Naive thymus-derived CD8-positive, alpha-beta T cell (primary cell): ENCODE measurements around the gene TMEM132D. TPM values are rescaled to one million over a fixed set of nuclear protein-coding genes. Genes with fewer than 3 reads are reported as not detected.

Experiments used
- ATAC-seq, 2 donors: fragments of 150-1000 bp; cut with Tn5 transposase in 1 of 2; sonication (Bioruptor Pico), chemical (Tn5 transposase) in 1 of 2; 1 replicate in 1 of 2; 2 replicates in 1 of 2; pipeline ENCODE4 v1.10.0; 2021; ENCODE audit warnings: mild to moderate bottlenecking in 2 of 2, moderate library complexity in 2 of 2
- POLR2A ChIA-PET: fragments of 350-600 bp; sonication (Branson Sonifier 250); formaldehyde crosslinking; loops from one replicate; lab custom pipeline; 2021; ENCODE audit warnings: antibody characterized with exemption; lab: Charles Lee
- DNase-seq, 10 donors: peaks; one replicate each; pipeline versions ENCODE4 v3.0.0 to v3.0.0-alpha.2; 2020 to 2022
- H3K27ac Mint-ChIP-seq, 10 donors: one replicate each; pipeline ENCODE4 v1.8.0; 2020 to 2022; ENCODE audit warnings: mild to moderate bottlenecking in 10 of 10, mixed read lengths in 10 of 10, moderate library complexity in 4 of 10, inconsistent platforms in 1 of 10
- H3K27me3 Mint-ChIP-seq, 5 donors: one replicate each; pipeline ENCODE4 v1.8.0; 2021 to 2022; ENCODE audit warnings: mixed read lengths in 5 of 5
- H3K36me3 Mint-ChIP-seq, 3 donors: one replicate each; pipeline ENCODE4 v1.8.0; 2020 to 2022; ENCODE audit warnings: mixed read lengths in 3 of 3, mild to moderate bottlenecking in 2 of 3, inconsistent platforms in 1 of 3
- H3K4me1 Mint-ChIP-seq, 4 donors: one replicate each; pipeline ENCODE4 v1.8.0; 2021 to 2022; ENCODE audit warnings: mixed read lengths in 4 of 4
- H3K4me3 Mint-ChIP-seq, 10 donors: one replicate each; pipeline ENCODE4 v1.8.0; 2020 to 2022; ENCODE audit warnings: mild to moderate bottlenecking in 10 of 10, mixed read lengths in 10 of 10, moderate library complexity in 6 of 10, inconsistent platforms in 1 of 10
- H3K9me3 Mint-ChIP-seq, 9 donors: one replicate each; pipeline ENCODE4 v1.8.0; 2020 to 2022; ENCODE audit warnings: mixed read lengths in 9 of 9, mild to moderate bottlenecking in 3 of 9, inconsistent platforms in 1 of 9, moderate library complexity in 1 of 9
- polyA plus RNA-seq, 3 donors: library from polyadenylated mRNA; unstranded; fragments of 300-500 nt; fragmentation: Illumina TruSeq; gene quantifications; one replicate each; pipeline ENCODE4 v1.2.3, GENCODE V29; 2021
- total RNA-seq, 8 experiments: library from RNA in 2 of 8; stranded (reverse) in 2 of 8; gene quantifications; one replicate each; pipeline ENCODE4 v1.2.3 and lab custom pipeline; 2021 to 2026

The TMEM132D gene
- total and polyA plus RNA-seq, 5 experiments from 2014 or later = not detected

DNA sequence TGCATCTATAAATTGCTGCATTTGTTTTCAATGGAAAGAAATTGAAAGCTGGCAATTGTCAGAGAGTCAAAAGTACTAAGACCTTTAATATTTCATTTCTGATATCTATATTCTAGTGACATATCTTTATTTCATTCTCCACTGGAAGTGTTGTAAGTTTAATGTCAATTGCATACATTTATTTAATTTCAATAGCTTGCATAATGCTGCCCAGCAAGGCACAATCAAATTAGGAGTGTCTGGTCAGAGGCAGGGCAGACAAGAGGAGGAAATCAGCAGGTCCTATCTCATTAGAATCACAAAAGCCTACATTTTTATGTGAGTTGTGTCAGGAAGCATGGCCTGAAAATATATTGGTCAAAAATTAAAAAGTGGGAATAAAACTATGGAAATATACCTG, 112.9 kb downstream of the TMEM132D start:
- Mint-ChIP-seq H3K4me1 (no peaks in the 10 kb centered on the region), H3K9me3 (peaks cover 0 to 13% (median 5%) of the 10 kb centered on the region in 9 donors), H3K36me3 (no peaks in the 10 kb centered on the region), H3K27me3 (peaks cover 0 to 7% (median 0%) of the 10 kb centered on the region in 5 donors), H3K27ac (no peak overlapping the region), H3K4me3 (no peak overlapping the region)
- ATAC-seq (no peak), DNase-seq (no peak)
- POLR2A ChIA-PET = no interaction called here

DNA sequence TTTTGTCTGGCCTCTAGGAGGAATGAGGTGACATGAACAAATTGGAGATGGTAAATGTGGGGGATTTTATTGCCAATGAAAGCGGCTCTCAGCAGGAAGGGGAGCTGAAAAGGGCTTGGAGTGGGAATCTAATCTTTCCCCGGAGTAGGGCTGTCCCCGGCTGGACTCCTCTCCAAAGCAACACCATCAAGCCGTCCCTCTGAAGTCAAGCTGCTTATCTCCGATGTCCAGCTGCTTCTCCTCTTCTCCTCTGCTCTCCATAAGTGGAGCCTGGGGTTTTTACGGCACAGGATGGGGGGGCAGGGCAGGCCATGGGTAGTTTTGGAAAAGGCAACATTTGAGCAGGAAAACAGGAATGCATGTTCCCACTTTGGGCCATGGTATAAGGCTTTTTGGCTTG, 113.5 kb downstream of the TMEM132D start:
- peaks cover 0 to 15% (median 5%) of the 10 kb centered on the region in 9 donors for H3K9me3 Mint-ChIP-seq
- ATAC-seq (no peak), DNase-seq (no peak)
- H3K27me3 Mint-ChIP-seq = peaks cover 0 to 7% (median 0%) of the 10 kb centered on the region in 5 donors
- H3K27ac Mint-ChIP-seq = no peak overlapping the region
- POLR2A ChIA-PET = no interaction called here
- H3K4me1 Mint-ChIP-seq = no peaks in the 10 kb centered on the region
- no peaks in the 10 kb centered on the region for H3K36me3 Mint-ChIP-seq
- H3K4me3 Mint-ChIP-seq = no peak overlapping the region

- H3K9me3 Mint-ChIP-seq = peaks cover 0 to 15% (median 5%) of the 10 kb centered on the region in 9 donors
- H3K27me3 Mint-ChIP-seq = peaks cover 0 to 7% (median 0%) of the 10 kb centered on the region in 5 donors
- no peak overlapping the region for H3K27ac Mint-ChIP-seq
- ATAC-seq = no peak
- no peaks in the 10 kb centered on the region for H3K4me1 Mint-ChIP-seq
- no peak for DNase-seq
- H3K36me3 Mint-ChIP-seq = no peaks in the 10 kb centered on the region
- no peak overlapping the region for H3K4me3 Mint-ChIP-seq
- POLR2A ChIA-PET = no interaction called here
These were observed 113.9 kb downstream of the TMEM132D start for GRCh38 chr12:129789921-129790320.

DNA sequence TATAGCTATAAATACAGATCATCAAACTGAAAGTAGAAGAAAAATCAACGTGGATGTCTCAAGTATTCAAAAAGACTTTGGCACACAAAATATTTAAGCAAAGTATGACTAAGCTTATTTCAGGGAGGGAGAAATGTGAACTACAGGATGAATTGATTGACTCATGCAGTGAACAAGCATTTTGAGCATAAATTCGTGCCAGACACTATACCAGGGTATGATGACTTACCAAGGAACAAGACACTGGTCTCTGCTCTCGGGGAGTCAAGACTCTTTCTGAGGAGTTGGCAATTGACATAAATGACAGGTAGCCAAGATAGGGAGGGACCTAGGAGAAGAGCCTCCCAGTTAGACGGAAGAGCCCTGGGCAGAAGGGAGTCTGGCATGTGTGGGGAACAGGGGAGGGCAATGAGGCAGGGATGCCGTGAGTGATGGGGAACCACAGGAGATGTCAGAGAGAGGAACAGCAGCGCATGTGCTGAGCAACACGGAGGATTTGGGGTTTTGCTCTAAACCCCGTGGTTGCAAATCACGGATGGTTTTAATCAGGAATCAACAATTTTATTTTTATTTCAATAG, 115.2 kb downstream of the TMEM132D start:
- Mint-ChIP-seq H3K9me3 (peaks cover 0 to 17% (median 4%) of the 10 kb centered on the region in 9 donors), H3K4me3 (no peak overlapping the region), H3K27ac (no peak overlapping the region), H3K4me1 (no peaks in the 10 kb centered on the region), H3K27me3 (peaks cover 0 to 7% (median 0%) of the 10 kb centered on the region in 5 donors), H3K36me3 (no peaks in the 10 kb centered on the region)
- no peak for DNase-seq
- POLR2A ChIA-PET = no interaction called here
- ATAC-seq = no peak

DNA sequence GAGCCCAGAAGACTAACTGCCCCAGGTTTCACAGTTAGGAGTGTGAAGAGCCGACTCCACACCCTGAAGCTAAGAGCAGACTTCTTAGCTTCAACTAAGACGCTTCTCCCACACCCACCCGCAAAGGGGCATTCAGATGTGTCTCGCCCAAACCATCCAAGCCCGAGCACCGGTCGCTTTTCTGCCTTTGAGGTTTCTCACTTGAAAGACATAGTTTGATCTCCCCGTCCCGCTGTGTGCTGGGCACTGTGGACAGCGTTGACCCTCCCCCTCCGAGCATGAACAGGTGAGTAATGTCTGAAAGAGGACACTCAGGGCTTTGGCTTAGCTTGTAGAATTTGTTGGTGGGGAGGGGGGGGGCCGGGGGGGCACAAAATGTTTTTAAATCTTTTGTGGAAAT, 123.8 kb downstream of the TMEM132D start:
- Mint-ChIP-seq H3K27ac (no peak overlapping the region), H3K4me1 (no peaks in the 10 kb centered on the region), H3K4me3 (no peak overlapping the region), H3K9me3 (peaks cover 0 to 10% (median 3%) of the 10 kb centered on the region in 9 donors), H3K36me3 (no peaks in the 10 kb centered on the region), H3K27me3 (no peaks in the 10 kb centered on the region)
- DNase-seq = no peak
- ATAC-seq = no peak
- POLR2A ChIA-PET = no interaction called here

DNA sequence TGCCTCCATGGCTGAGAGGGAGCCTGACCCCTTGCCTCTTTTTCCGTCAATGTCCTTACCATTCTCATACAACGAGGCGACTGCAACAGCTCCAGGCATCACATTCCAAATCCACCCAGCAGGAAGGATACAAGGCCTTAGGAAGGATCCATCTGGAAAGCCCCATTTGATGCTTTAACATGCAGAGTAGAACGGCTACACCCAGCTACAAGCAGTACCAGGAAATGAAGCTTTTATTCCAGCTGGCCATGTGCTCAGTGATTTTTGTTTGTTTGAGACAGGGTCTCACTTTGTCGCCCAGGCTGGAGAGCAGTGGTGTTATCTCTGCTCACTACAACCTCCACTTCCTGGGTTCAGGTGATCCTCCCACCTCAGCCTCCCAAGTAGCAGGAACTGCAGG, 124.8 kb downstream of the TMEM132D start:
- H3K9me3 Mint-ChIP-seq = peaks cover 0 to 10% (median 3%) of the 10 kb centered on the region in 9 donors
- POLR2A ChIA-PET = no interaction called here
- no peak overlapping the region for H3K27ac Mint-ChIP-seq
- H3K27me3 Mint-ChIP-seq = no peaks in the 10 kb centered on the region
- no peak for DNase-seq
- H3K4me1 Mint-ChIP-seq = no peaks in the 10 kb centered on the region
- no peak overlapping the region for H3K4me3 Mint-ChIP-seq
- H3K36me3 Mint-ChIP-seq = no peaks in the 10 kb centered on the region
- ATAC-seq = no peak

- H3K4me3 Mint-ChIP-seq = no peak overlapping the region
- peaks cover 0 to 2% (median 0%) of the 10 kb centered on the region in 4 donors for H3K4me1 Mint-ChIP-seq
- peaks cover 0 to 4% (median 0%) of the 10 kb centered on the region in 3 donors for H3K36me3 Mint-ChIP-seq
- ATAC-seq = no peak
- peaks cover 0 to 9% (median 0%) of the 10 kb centered on the region in 5 donors for H3K27me3 Mint-ChIP-seq
- H3K9me3 Mint-ChIP-seq = peaks cover 0 to 14% (median 6%) of the 10 kb centered on the region in 9 donors
- POLR2A ChIA-PET = no interaction called here
- DNase-seq = no peak
- no peak overlapping the region for H3K27ac Mint-ChIP-seq
These were observed 126.7 kb downstream of the TMEM132D start for GRCh38 chr12:129776977-129777667.

- POLR2A ChIA-PET = no interaction called here
- Mint-ChIP-seq H3K4me1 (peaks cover 0 to 2% (median 0%) of the 10 kb centered on the region in 4 donors), H3K27me3 (peaks cover 0 to 9% (median 2%) of the 10 kb centered on the region in 5 donors), H3K4me3 (no peak overlapping the region), H3K36me3 (peaks cover 0 to 4% (median 0%) of the 10 kb centered on the region in 3 donors), H3K9me3 (peaks cover 0 to 12% (median 5%) of the 10 kb centered on the region in 9 donors), H3K27ac (no peak overlapping the region)
- DNase-seq (no peak), ATAC-seq (no peak)
These were observed 131.0 kb downstream of the TMEM132D start for GRCh38 chr12:129772501-129773493.

- ATAC-seq (no peak), DNase-seq (no peak)
- no peak overlapping the region for H3K4me3 Mint-ChIP-seq
- H3K4me1 Mint-ChIP-seq = peaks cover 0 to 2% (median 0%) of the 10 kb centered on the region in 4 donors
- POLR2A ChIA-PET = no interaction called here
- H3K27ac Mint-ChIP-seq = no peak overlapping the region
- H3K9me3 Mint-ChIP-seq = peaks cover 0 to 22% (median 9%) of the 10 kb centered on the region in 9 donors
- peaks cover 0 to 9% (median 2%) of the 10 kb centered on the region in 5 donors for H3K27me3 Mint-ChIP-seq
- peaks cover 0 to 11% (median 0%) of the 10 kb centered on the region in 3 donors for H3K36me3 Mint-ChIP-seq
These were observed 132.6 kb downstream of the TMEM132D start for GRCh38 chr12:129771238-129771637.

- no peak for DNase-seq
- no peaks in the 10 kb centered on the region for H3K4me1 Mint-ChIP-seq
- ATAC-seq = no peak
- no peak overlapping the region for H3K27ac Mint-ChIP-seq
- POLR2A ChIA-PET = no interaction called here
- peaks cover 0 to 15% (median 0%) of the 10 kb centered on the region in 3 donors for H3K36me3 Mint-ChIP-seq
- peaks cover 0 to 38% (median 9%) of the 10 kb centered on the region in 9 donors for H3K9me3 Mint-ChIP-seq
- H3K27me3 Mint-ChIP-seq = peaks cover 0 to 6% (median 0%) of the 10 kb centered on the region in 5 donors
- no peak overlapping the region for H3K4me3 Mint-ChIP-seq
These were observed 138.1 kb downstream of the TMEM132D start for GRCh38 chr12:129765719-129766118.

DNA sequence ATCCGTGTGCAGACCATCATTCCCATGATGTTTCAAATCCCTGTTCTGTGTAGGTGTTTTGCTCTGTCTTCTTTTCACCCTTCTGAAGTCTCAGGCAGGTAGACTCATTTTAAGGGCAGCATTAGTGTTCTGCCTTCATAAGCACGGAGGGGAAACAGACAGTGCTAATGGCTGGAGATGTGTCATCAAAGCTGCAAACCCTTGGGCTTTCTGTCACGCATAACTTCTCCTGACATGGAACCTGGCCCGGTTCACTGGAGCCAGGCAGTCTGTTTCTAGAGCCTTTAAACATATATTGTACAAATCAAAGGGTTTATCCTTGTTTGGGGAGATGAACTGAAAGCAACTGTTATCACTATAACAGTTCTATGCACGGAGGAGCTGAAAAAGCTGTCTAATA, 141.4 kb downstream of the TMEM132D start:
- H3K4me3 Mint-ChIP-seq = no peak overlapping the region
- peaks cover 0 to 29% (median 9%) of the 10 kb centered on the region in 9 donors for H3K9me3 Mint-ChIP-seq
- ATAC-seq (no peak), DNase-seq (no peak)
- H3K4me1 Mint-ChIP-seq = no peaks in the 10 kb centered on the region
- POLR2A ChIA-PET = no interaction called here
- no peak overlapping the region for H3K27ac Mint-ChIP-seq
- H3K36me3 Mint-ChIP-seq = peaks cover 0 to 12% (median 0%) of the 10 kb centered on the region in 3 donors
- H3K27me3 Mint-ChIP-seq = peaks cover 0 to 6% (median 0%) of the 10 kb centered on the region in 5 donors

- no peak for ATAC-seq
- no peaks in the 10 kb centered on the region for H3K4me1 Mint-ChIP-seq
- H3K9me3 Mint-ChIP-seq = peaks cover 0 to 3% (median 0%) of the 10 kb centered on the region in 9 donors
- H3K27me3 Mint-ChIP-seq = peaks cover 0 to 1% (median 0%) of the 10 kb centered on the region in 5 donors
- no peak for DNase-seq
- POLR2A ChIA-PET = no interaction called here
- H3K36me3 Mint-ChIP-seq = no peaks in the 10 kb centered on the region
- no peak overlapping the region for H3K27ac Mint-ChIP-seq
- no peak overlapping the region for H3K4me3 Mint-ChIP-seq
These were observed 150.2 kb downstream of the TMEM132D start for GRCh38 chr12:129753586-129753985.
